NCI-H1417 (cell line): ENCODE data around the gene GMIP.
"Not testable (repeated sequence)": the region's sequence is repeated elsewhere in the genome, so short reads cannot be mapped to it uniquely, and the experiment has no call there.

Source experiments
- DNase-seq, 3 experiments: peaks; one replicate each; lab custom pipeline; 2025; lab: John Stamatoyannopoulos, UW

GMIP gene, protein sequence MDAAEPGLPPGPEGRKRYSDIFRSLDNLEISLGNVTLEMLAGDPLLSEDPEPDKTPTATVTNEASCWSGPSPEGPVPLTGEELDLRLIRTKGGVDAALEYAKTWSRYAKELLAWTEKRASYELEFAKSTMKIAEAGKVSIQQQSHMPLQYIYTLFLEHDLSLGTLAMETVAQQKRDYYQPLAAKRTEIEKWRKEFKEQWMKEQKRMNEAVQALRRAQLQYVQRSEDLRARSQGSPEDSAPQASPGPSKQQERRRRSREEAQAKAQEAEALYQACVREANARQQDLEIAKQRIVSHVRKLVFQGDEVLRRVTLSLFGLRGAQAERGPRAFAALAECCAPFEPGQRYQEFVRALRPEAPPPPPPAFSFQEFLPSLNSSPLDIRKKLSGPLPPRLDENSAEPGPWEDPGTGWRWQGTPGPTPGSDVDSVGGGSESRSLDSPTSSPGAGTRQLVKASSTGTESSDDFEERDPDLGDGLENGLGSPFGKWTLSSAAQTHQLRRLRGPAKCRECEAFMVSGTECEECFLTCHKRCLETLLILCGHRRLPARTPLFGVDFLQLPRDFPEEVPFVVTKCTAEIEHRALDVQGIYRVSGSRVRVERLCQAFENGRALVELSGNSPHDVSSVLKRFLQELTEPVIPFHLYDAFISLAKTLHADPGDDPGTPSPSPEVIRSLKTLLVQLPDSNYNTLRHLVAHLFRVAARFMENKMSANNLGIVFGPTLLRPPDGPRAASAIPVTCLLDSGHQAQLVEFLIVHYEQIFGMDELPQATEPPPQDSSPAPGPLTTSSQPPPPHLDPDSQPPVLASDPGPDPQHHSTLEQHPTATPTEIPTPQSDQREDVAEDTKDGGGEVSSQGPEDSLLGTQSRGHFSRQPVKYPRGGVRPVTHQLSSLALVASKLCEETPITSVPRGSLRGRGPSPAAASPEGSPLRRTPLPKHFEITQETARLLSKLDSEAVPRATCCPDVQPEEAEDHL

GRCh38 chr19:19643158-19644053 is at the start of gene GMIP:
Gene GMIP (minus strand): TSS chr19:19643657. CDS start chr19:19643529, 128 bp downstream.
- DNase-seq = peak; percentile 36 to 87 (median 80)

- DNase-seq = no peak
These were observed 48.2 kb upstream of the GMIP start for GRCh38 chr19:19691683-19692082.

DNA sequence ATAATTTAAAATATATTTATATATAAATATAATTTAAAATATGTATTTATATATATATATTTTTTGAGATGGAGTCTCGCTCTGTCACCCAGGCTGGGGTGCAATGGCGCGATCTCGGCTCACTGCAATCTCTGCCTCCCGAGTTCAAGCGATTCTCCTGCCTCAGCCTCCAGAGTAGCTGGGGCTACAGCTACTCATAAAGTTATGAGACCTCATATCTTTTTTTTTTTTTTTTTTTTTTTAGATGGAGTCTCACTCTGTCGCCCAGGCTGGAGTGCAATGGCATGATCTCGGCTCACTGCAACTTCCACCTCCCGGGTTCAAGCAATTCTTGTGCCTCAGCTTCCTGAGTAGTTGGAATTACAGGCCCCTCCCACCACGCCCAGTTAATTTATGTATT is 45.6 kb upstream of the GMIP start:
- peak in 1 of 3 experiments; percentile 28 for DNase-seq

DNA sequence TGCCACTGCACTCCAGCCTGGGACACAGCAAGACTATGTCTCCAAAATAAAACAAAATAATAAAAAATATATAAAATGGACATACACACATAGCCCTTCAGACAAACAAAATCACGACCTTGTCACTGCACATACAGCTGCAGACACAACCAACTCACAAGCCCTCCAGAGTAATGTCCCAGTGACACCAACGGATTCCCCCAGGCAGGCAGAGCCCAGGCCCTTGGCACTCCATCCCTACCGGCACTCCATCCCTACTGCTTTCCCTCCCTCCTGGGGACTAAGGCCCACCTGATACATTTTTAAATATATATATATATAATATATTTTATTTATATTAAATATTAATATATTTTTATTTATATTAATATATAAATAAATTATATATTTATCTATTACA is 43.6 kb upstream of the GMIP start:
- DNase-seq = peak in 2 of 3 experiments; percentile 17 to 39

GRCh38 chr19:19686580-19686979 is 43.1 kb upstream of the GMIP start:
- no peak for DNase-seq

DNA sequence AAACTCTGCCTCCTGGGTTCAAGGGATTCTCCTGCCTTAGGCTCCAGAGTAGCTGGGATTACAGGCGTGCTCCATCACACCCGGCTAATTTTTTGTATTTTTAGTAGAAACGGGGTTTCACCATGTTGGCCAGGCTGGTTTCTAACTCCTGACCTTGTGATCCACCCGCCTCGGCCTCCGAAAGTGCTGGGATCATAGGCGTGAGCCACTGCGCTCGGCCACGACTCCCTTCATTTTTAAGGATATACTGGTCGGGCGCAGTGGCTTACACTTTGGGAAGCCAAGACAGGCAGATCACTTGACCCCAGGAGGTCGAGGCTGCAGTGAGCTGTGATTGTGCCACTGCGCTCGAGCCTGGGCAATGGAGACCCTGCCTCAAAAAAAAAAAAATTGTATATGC is 42.7 kb upstream of the GMIP start:
- DNase-seq = not testable (repeated sequence)

GRCh38 chr19:19679176-19680073 is 36.0 kb upstream of the GMIP start:
- DNase-seq = no peak

DNA sequence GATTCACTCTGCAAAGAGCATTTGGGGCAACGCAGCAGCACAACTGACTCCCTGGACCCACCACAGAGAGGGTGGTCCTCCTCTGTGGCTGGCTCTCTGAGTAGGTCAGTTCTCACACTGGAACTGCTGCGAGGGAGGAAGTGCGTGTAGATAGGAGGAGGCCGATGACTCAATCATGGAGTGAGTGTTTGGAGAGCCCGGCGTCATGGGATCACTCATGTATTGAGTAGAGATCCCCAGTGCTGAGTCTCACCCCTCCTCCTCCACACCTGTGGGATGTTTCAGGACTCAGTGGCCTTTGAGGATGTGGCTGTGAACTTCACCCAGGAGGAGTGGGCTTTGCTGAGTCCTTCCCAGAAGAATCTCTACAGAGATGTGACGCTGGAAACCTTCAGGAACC is 34.1 kb upstream of the GMIP start:
- DNase-seq = no peak

DNA sequence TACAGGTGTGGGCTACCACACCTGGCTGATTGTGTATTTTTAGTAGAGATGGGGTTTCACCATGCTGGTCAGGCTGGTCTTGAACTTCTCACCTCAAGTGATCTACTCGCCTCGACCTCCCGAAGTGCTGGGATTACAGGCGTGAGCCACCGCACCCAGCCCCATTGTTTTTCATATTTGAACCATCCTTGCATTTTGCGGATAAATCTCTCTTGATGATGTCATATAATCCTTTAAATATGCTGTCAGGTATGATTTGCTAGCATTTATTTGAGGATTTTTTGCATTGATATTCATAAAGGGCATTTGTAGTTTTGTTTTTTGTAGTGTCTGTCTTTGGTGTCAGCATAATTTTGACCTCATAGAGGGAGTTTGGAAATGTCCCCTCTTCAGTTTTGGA is 30.9 kb upstream of the GMIP start:
- no peak for DNase-seq

DNA sequence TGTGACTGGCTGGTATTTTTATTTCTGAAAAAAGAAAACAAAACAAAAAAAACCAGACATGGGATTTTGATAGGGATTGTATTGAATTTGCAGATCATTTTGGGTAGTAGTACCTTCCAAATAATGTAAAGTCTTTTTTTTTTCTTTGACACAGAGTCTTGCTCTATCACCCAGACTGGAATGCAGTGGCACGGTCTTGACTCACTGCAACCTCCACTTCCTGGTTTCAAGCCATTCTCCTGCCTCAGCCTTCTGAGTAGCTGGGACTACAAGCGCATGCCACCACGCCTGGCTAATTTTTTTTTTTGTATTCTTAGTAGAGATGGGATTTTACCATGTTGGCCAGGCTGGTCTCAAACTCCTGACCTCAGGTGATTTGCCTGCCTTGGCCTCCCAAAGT is 29.4 kb upstream of the GMIP start:
- DNase-seq = no peak

DNA sequence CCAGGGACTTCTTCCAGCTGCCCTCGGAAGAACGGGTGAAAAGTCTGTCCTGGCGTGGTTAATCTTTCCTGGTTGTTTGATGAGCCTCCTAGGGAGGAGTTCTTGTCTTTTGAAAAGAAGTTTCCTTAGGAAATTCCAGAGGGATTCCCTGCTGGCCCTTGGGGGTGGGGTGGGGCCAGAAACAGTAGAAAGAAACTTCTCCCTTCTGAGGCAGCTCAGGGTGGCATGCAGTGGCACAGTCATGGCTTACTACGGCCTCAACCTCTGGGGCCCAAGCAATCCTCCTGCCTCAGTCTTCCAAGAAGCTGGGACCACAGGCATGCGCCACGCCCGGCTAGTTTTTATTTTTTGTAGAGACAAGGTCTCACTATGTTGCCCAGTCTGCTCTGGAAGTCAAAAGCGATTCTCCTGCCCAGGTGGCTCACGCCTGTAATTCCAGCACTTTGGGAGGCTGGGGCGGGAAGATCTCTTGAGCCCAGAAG is 26.7 kb upstream of the GMIP start:
- no peak for DNase-seq

GRCh38 chr19:19668230-19669012 is 25.0 kb upstream of the GMIP start, which contains the start of gene ZNF101:
Gene ZNF101 (plus strand): TSS chr19:19668839. CDS start chr19:19668964, 125 bp downstream.
- peak; percentile 87 to 91 (median 88) for DNase-seq

GRCh38 chr19:19665420-19665948 is 22.0 kb upstream of the GMIP start:
- DNase-seq = not testable (repeated sequence)

DNA sequence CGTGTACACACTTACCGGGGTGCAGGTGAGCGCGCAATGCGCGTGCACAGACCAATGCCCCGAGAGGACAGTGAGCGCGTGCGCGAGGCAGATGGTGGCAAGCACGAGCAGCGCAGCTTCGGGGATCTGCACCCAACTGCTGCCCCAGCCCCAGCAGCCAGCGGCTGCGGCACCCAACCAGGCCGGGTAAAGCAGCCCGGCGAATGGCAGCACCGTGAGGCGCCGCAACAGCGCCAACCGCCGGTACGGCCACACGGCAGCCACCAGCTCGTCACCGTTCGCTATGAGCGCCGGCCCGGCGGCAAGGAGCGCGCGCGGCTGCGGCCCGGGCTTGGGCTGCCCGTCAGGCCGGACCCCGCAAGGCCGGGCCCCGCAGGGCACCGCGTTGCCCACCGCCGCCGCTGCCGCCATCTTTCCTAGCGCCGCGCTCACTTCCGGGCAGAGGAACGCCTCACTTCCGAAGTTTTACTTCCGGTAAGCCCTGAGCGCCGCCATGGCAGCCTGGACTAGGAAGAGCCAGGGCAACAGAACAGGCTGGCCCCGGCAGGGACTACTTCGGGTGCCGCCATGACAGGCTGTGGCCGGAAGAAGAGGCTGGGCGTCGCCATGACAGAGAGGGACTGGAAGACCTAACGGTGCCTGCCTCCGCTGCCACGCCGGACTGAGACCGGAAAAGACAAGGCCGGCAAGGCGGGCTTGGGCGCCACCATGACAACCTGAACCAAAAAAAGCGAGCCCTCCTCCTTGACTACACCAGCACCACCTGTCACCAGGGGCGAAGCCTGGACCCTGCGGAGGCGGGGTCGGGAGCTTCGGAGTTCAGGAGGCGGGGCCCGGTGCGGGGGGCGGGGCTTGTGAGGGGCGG is 20.0 kb upstream of the GMIP start, which contains the start of gene ATP13A1:
ATP13A1 (minus strand) TSS at position 421 of the 865 bp plus-strand sequence; CDS start at position 411, 10 bp downstream.
- DNase-seq = peak; percentile 94 to 99 (median 96)

- no peak for DNase-seq
These were observed 19.4 kb upstream of the GMIP start for GRCh38 chr19:19662871-19663255.

DNA sequence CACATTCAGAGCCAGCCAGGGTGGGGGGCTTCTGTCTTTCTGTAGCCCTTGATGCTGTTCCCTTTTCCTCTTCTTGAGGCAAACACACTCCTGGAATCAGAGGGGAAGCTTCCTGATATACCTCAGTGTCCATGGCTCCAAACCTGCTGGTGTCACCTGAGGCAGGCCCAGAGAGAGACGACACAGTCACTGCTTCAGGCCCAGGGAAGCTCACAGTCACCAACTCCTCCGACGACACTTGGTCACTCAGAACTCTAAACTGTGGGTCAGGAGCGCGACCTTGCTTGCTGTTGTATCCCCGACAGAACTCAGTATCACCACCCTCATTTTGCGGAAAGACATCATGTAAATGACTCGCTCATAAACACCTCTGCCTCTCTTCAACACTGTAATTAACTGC is 18.9 kb upstream of the GMIP start:
- no peak for DNase-seq

DNA sequence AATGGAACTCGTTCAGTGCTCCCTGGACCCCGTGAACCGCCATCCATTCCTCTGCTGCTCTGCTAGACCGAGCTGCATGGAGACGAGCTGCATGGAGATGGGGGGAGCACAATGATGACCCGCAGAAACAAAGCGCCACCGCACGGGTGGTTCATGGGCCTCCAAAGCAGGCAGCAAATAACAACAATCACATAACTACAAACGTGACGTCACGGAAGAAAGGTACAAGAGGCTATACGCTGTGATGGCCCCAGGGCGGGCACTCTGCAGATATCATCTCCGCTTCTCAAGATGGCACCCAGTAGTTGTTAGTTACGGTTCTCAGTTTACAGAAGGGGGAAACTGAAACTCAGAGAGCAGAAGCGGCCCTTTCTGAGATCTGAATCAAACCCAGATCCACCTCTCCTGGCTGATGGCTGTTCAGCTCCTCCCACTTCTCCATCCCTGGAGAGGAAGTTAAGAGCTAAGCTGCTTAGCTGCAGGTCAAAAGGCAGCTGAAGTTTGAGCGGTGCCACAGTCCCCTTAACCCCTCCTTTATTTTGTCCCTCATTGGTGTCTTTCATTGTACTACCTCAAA is 18.3 kb upstream of the GMIP start:
- no peak for DNase-seq
